AG09309 (cell line): Measurements from ENCODE around the gene AHR.
"Not testable (repeated sequence)": the region's sequence is repeated elsewhere in the genome, so short reads cannot be mapped to it uniquely, and the experiment has no call there.

ENCODE experiments used
- DNase-seq: peaks from one replicate; pipeline ENCODE4 v3.0.0-alpha.2; 2010; ENCODE audit warnings: low read depth
- H3K4me3 ChIP-seq: 2 replicates; pipeline ENCODE4 v1.5.1; 2011; ENCODE audit warnings: mild to moderate bottlenecking, low read depth, low read length, moderate library complexity; ENCODE audit not compliant: control insufficient read depth
- TF ChIP-seq, protein P1 (sequence below): IDR thresholded peaks from 2 replicates; pipeline ENCODE4 v1.5.1; 2011; ENCODE audit warnings: mild to moderate bottlenecking, low read depth, low read length, inconsistent platforms; ENCODE audit not compliant: insufficient read depth, control insufficient read depth; ENCODE audit errors: missing control alignments

AHR gene

DNA sequence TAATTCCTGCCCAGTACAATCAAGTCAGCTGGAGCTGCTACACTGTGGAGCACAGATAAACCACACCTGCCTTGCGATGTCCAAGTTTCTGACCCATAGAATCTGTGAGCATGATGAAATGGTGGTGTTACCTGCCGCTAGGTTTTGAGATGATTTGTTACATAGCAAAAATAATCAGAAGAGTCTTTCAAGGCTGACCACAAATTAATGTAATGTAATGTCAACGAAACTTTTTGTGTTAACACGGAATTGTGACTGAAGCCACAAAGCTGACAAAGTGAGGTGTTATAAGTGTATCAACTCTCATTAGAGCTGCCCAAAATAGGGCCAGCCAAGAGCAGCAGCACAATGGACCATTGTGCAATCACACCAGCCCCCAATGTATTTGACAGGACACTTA lies 75.7 kb downstream of the AHR start:
- H3K4me3 ChIP-seq = no peak overlapping the region
- DNase-seq = no peak
- TF ChIP-seq, protein P1, sequence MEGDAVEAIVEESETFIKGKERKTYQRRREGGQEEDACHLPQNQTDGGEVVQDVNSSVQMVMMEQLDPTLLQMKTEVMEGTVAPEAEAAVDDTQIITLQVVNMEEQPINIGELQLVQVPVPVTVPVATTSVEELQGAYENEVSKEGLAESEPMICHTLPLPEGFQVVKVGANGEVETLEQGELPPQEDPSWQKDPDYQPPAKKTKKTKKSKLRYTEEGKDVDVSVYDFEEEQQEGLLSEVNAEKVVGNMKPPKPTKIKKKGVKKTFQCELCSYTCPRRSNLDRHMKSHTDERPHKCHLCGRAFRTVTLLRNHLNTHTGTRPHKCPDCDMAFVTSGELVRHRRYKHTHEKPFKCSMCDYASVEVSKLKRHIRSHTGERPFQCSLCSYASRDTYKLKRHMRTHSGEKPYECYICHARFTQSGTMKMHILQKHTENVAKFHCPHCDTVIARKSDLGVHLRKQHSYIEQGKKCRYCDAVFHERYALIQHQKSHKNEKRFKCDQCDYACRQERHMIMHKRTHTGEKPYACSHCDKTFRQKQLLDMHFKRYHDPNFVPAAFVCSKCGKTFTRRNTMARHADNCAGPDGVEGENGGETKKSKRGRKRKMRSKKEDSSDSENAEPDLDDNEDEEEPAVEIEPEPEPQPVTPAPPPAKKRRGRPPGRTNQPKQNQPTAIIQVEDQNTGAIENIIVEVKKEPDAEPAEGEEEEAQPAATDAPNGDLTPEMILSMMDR = no peak

DNA sequence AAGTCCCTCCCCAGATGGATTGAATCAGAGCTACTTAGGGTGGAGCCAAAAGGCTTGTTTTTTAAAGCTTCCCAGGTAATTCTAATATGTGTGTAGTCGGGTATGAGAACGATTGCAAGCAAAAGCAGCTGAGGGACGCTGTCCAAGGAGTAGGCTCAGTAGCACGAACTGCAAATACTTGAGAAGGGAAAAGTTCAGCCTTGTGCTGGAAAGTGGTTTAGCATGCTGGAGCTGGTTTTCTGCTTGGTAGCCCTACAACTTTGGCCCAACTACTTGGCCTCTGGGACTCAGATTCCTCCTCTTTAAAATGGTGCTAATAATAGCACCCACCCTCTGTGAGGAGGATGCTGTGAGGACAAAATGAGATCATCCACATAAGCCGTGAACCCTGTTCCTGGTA lies 76.2 kb downstream of the AHR start:
- no peak overlapping the region for H3K4me3 ChIP-seq
- DNase-seq = no peak
- TF ChIP-seq, protein P1 = no peak

DNA sequence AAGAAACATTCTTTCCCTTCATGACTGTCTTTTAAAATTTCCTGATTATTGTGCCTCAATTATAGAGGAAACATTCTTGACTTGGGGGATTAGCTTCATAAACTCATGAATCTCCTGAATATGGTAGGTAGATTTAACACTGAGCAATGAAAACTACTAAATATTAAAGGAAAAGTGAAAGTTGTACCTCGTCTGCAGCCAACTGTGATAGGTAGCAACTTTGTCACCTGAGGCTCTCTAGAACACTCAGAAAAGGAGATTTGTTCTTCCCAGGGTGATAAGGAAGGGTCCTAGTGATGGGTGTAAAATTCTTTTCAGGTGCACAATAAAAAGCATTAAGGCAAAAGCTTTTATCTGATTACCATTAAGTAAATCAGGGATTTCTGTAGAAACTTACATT lies 78.1 kb downstream of the AHR start:
- no peak overlapping the region for H3K4me3 ChIP-seq
- no peak for DNase-seq
- TF ChIP-seq, protein P1 = no peak

GRCh38 chr7:17380736-17381662 lies 82.5 kb downstream of the AHR start:
- H3K4me3 ChIP-seq = no peak overlapping the region
- DNase-seq = no peak
- TF ChIP-seq, protein P1 = no peak

DNA sequence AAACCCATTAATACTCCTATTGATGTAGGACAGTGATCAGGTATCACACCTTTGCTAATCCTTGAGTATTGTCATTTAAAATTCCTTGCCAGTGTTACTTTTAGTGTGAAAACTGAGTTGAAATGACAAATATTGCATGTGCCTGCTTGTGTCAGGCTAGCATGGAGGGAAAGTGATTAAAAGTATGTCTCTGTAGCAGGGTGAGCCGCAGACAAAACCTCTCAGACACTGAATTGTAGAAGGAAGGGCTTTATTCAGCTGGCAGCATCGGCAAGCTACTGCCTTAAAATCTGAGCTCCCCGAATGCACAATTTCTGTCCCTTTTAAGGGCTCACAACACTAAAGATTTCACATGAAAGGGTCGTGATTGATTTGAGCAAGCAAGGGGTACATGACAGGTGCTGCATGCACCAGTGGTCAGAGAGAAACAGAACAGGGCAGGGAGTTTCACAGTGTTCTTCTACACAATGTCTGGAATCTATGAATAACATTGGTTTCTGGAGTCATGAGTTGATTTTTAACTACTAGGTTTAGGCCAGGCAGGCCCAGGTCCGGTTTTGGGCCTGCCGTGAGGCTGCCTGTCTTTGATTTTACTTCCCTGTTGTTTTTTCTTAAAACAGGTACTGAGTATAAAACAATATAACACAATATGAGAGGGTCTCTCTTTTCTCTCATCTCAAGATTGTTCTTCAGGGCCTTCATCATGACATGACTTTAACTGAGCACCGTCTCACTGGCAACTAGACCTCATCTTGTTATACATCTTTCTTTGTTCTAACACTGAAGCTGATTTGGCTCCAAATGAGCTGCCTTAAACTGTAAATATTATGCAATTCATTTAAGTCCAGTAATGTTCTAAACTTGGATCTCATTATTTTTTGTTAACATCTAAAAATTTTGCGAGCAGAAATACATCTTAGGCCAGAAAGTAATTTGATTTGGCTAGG lies 84.2 kb downstream of the AHR start:
- not testable (repeated sequence) for H3K4me3 ChIP-seq, DNase-seq

DNA sequence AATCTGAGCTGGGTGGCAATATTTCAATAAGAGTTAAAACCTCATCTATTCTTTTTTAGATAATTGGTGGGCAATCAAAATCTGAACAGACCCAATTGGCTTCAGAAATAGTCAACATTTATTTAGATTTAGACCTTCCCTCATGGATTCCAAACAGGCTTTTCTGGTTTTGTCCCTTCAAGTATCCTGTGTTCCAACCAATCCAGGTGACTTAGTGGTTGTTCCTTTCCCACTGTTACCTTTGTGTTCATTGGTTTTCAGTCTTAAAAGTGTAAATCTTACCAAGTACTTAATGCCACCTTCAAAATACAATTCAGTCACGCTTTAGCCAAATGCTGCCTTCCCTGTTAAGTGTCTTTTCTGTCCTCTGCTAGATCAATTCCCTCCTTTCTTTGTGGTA lies 85.9 kb downstream of the AHR start:
- H3K4me3 ChIP-seq = no peak overlapping the region
- no peak for DNase-seq
- TF ChIP-seq, protein P1 = no peak
